Measurements from ENCODE around the gene FBXO3.

FBXO3 gene

GRCh38 chr11:33698921-33699320 is 75.4 kb downstream of the FBXO3 start:
- Histone ChIP-seq H3K9me3 (ENCODE audit: control insufficient read depth, low read length) (no peaks in the 10 kb centered on the region), H3K4me2 (ENCODE audit: low read length) (no peak overlapping the region), H3K4me3 (ENCODE audit: low read depth, low read length) (no peak overlapping the region), H3K79me2 (no peaks in the 10 kb centered on the region), H3K4me1 (peaks cover 23% of the 10 kb centered on the region), H3K36me3 (ENCODE audit: control insufficient read depth, insufficient read depth, low read length) (no peaks in the 10 kb centered on the region), H3K27me3 (ENCODE audit: control insufficient read depth, insufficient read depth, low read length) (no peaks in the 10 kb centered on the region), H3K27ac (no peak overlapping the region), H3K9ac (no peak overlapping the region), H2AFZ (no peak overlapping the region)
- TF ChIP-seq CTCF (IDR thresholded peaks at IDR 0.05) = no peak

DNA sequence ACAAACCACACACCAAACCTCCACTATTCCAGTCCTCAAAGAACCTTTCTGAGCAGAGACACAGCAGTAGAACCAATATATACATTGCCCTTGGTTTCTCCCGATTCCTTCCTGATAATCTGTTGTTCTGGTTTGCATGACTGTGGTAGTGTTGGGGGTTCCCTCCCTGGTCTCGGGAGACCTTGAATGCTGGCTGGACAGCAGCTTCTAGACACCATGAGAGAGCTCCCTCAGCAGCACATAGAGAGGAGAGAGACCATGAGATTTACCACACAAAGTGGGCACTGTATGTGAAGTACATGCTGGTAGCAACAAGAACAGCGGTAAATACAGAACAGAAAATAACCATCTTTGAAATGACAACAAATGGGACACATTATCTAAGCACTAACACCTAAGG is 76.3 kb downstream of the FBXO3 start:
- Histone ChIP-seq H3K4me1 (peaks cover 23% of the 10 kb centered on the region), H3K36me3 (ENCODE audit: control insufficient read depth, insufficient read depth, low read length) (no peaks in the 10 kb centered on the region)
- TF ChIP-seq CTCF (IDR thresholded peaks at IDR 0.05) = no peak

DNA sequence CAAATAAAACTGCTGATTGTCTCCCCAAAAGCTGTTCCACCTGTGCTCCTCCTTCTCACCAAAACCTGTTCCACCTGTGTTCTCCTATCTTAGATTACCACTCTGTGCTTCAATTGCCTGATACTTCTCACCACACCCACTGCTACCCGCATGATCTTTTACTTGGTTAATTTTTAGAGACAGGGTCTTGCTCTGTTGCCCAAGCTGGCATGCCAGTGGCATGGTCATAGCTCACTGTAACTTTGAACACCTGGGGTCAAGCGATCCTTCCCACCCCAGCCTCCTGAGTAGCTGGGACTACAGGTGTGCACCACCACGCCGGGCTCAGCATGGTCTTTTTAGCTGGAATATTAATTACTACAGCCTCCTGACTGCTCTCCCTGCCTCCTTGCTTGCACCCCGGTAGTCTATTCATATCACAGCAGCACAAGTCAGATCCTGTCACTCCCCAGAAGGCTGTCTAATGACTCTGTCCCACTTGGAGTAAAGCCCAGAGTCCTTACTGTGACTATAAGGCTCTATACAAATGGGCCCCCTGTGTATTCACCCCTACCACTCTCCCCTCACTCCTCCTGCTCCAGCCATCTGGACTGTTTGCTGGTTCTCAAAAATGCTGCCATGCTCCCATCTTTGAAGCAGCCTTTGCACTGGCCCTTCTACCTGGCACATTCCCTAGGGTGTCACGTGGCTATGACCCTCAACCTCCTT is 77.2 kb downstream of the FBXO3 start:
- H3K9ac ChIP-seq = no peak overlapping the region
- H2AFZ ChIP-seq = peak overlapping the region; percentile 20
- no peak for TF ChIP-seq CTCF (IDR thresholded peaks at IDR 0.05)
- H3K4me3 ChIP-seq (ENCODE audit: low read depth, low read length) = no peak overlapping the region
- peaks cover 23% of the 10 kb centered on the region for H3K4me1 ChIP-seq
- no peaks in the 10 kb centered on the region for H3K9me3 ChIP-seq (ENCODE audit: control insufficient read depth, low read length)
- H3K36me3 ChIP-seq (ENCODE audit: control insufficient read depth, insufficient read depth, low read length) = no peaks in the 10 kb centered on the region
- no peak overlapping the region for H3K4me2 ChIP-seq (ENCODE audit: low read length)
- no peaks in the 10 kb centered on the region for H3K79me2 ChIP-seq
- no peaks in the 10 kb centered on the region for H3K27me3 ChIP-seq (ENCODE audit: control insufficient read depth, insufficient read depth, low read length)
- peak overlapping the region; percentile 85 for H3K27ac ChIP-seq

More for the DNA sequence above, 76.3 kb downstream of the FBXO3 start:
- Histone ChIP-seq H3K4me2 (ENCODE audit: low read length) (no peak overlapping the region), H3K9ac (no peak overlapping the region), H3K27me3 (ENCODE audit: control insufficient read depth, insufficient read depth, low read length) (no peaks in the 10 kb centered on the region), H3K4me3 (ENCODE audit: low read depth, low read length) (no peak overlapping the region), H3K79me2 (no peaks in the 10 kb centered on the region), H2AFZ (no peak overlapping the region), H3K9me3 (ENCODE audit: control insufficient read depth, low read length) (no peaks in the 10 kb centered on the region), H3K27ac (peak overlapping the region; percentile 29)

- no peak overlapping the region for H3K9ac ChIP-seq
- H3K27ac ChIP-seq = peak overlapping the region; percentile 85
- H3K4me2 ChIP-seq (ENCODE audit: low read length) = no peak overlapping the region
- no peaks in the 10 kb centered on the region for H3K27me3 ChIP-seq (ENCODE audit: control insufficient read depth, insufficient read depth, low read length)
- no peaks in the 10 kb centered on the region for H3K36me3 ChIP-seq (ENCODE audit: control insufficient read depth, insufficient read depth, low read length)
- H3K4me3 ChIP-seq (ENCODE audit: low read depth, low read length) = no peak overlapping the region
- no peak for TF ChIP-seq CTCF (IDR thresholded peaks at IDR 0.05)
- H2AFZ ChIP-seq = peak overlapping the region; percentile 20
- H3K4me1 ChIP-seq = peaks cover 21% of the 10 kb centered on the region
- no peaks in the 10 kb centered on the region for H3K9me3 ChIP-seq (ENCODE audit: control insufficient read depth, low read length)
- H3K79me2 ChIP-seq = no peaks in the 10 kb centered on the region
Measured at GRCh38 chr11:33696411-33696810, 77.9 kb downstream of the FBXO3 start.

- TF ChIP-seq CTCF (IDR thresholded peaks at IDR 0.05) = no peak
- no peaks in the 10 kb centered on the region for H3K27me3 ChIP-seq (ENCODE audit: control insufficient read depth, insufficient read depth, low read length)
- no peaks in the 10 kb centered on the region for H3K79me2 ChIP-seq
- H3K4me3 ChIP-seq (ENCODE audit: low read depth, low read length) = no peak overlapping the region
- peak overlapping the region; percentile 64 for H2AFZ ChIP-seq
- H3K27ac ChIP-seq = peak overlapping the region; percentile 85
- no peaks in the 10 kb centered on the region for H3K9me3 ChIP-seq (ENCODE audit: control insufficient read depth, low read length)
- no peak overlapping the region for H3K4me2 ChIP-seq (ENCODE audit: low read length)
- peaks cover 28% of the 10 kb centered on the region for H3K4me1 ChIP-seq
- no peaks in the 10 kb centered on the region for H3K36me3 ChIP-seq (ENCODE audit: control insufficient read depth, insufficient read depth, low read length)
- H3K9ac ChIP-seq = no peak overlapping the region
Measured at GRCh38 chr11:33695051-33695566, 79.2 kb downstream of the FBXO3 start.
